Endothelial cell of umbilical vein (primary cell): ENCODE measurements around the gene CCNG2. TPM values are rescaled to one million over a fixed set of nuclear protein-coding genes. Genes with fewer than 3 reads are reported as not detected.

Experiments used
- BruUV-seq: library from RNA; stranded (reverse); fragments of 400-500 nt; replicated peaks from 2 replicates; lab custom pipeline; 2021; lab: Mats Ljungman, UMichigan
- CTCF ChIA-PET: fragments of 300-600, 350-600 bp; sonication (Branson Sonifier 250); formaldehyde crosslinking; loops from one replicate; lab custom pipeline; 2021; ENCODE audit warnings: antibody characterized with exemption, inconsistent platforms; lab: Charles Lee
- POLR2A ChIA-PET: fragments of 300-600, 350-600 bp; sonication (Branson Sonifier 250); formaldehyde crosslinking; loops from one replicate; lab custom pipeline; 2021; ENCODE audit warnings: antibody characterized with exemption, inconsistent platforms; lab: Charles Lee
- DNase-seq: peaks from one replicate; pipeline ENCODE4 v3.0.0-alpha.2; 2011; ENCODE audit warnings: low read depth, low spot score
- FAIRE-seq: peaks from 2 replicates; lab custom pipeline; 2011; peaks lifted over from hg19 to GRCh38; lab: Jason Lieb, UNC
- H2AFZ ChIP-seq: 2 replicates; pipeline ENCODE4 v1.6.0; 2012; ENCODE audit warnings: low read depth, low read length, control low read depth, inconsistent platforms
- H3K27ac ChIP-seq: 2 replicates; pipeline ENCODE4 v1.5.1; 2011; ENCODE audit warnings: low read depth, mild to moderate bottlenecking, control low read depth, low read length, moderate library complexity; ENCODE audit not compliant: insufficient read depth
- H3K27me3 ChIP-seq, 2 experiments: 2 replicates each; pipeline versions ENCODE4 v1.6.0 to v1.6.1; 2011; ENCODE audit warnings: low read length in 2 of 2, mixed read lengths in 1 of 2; ENCODE audit not compliant: control insufficient read depth in 2 of 2, insufficient read depth in 2 of 2
- H3K36me3 ChIP-seq, 2 experiments: 2 replicates in 1 of 2; 3 replicates in 1 of 2; pipeline ENCODE4 v1.5.1; 2011; ENCODE audit warnings: low read length in 2 of 2, mild to moderate bottlenecking in 1 of 2, moderate library complexity in 1 of 2; ENCODE audit not compliant: control insufficient read depth in 2 of 2, insufficient read depth in 2 of 2; ENCODE audit errors: extremely low read depth in 1 of 2
- H3K4me1 ChIP-seq: 3 replicates; pipeline ENCODE4 v1.5.1; 2011; ENCODE audit warnings: mild to moderate bottlenecking, low read length; ENCODE audit not compliant: control insufficient read depth, insufficient read depth; ENCODE audit errors: extremely low read depth
- H3K4me2 ChIP-seq: 2 replicates; pipeline ENCODE4 v1.6.1; 2011; ENCODE audit warnings: low read length, control low read depth, mixed read lengths; ENCODE audit not compliant: insufficient read depth
- H3K4me3 ChIP-seq, 3 experiments: fragments of 200-600 bp in 1 of 3; sonication (generic), shearing (Covaris generic) in 1 of 3; replicated peaks in 1 of 3; 2 replicates each; pipeline ENCODE4 v1.5.1; 2011 to 2016; ENCODE audit warnings: control low read depth in 3 of 3, low read length in 3 of 3, mild to moderate bottlenecking in 2 of 3, inconsistent platforms in 1 of 3, low read depth in 1 of 3, moderate library complexity in 1 of 3; ENCODE audit not compliant: insufficient read depth in 1 of 3
- H3K79me2 ChIP-seq: 2 replicates; pipeline ENCODE4 v1.6.0; 2012; ENCODE audit warnings: low read length, inconsistent platforms; ENCODE audit not compliant: control insufficient read depth, insufficient read depth
- H3K9ac ChIP-seq: replicated peaks from 2 replicates; pipeline ENCODE3; 2011; ENCODE audit warnings: low read length, control low read depth; ENCODE audit not compliant: insufficient read depth; ENCODE audit errors: extremely low read depth
- H3K9me1 ChIP-seq: replicated peaks from 3 replicates; pipeline ENCODE4 v1.6.0; 2011; ENCODE audit warnings: mild to moderate bottlenecking, low read length; ENCODE audit not compliant: control insufficient read depth, insufficient read depth; ENCODE audit errors: extremely low read depth
- H3K9me3 ChIP-seq: replicated peaks from 2 replicates; pipeline ENCODE4 v1.5.1; 2012; ENCODE audit warnings: low read length, inconsistent platforms; ENCODE audit not compliant: control insufficient read depth, insufficient read depth
- H4K20me1 ChIP-seq: replicated peaks from 2 replicates; pipeline ENCODE3; 2011; ENCODE audit warnings: mild to moderate bottlenecking, low read length; ENCODE audit not compliant: control insufficient read depth, insufficient read depth; ENCODE audit errors: extremely low read depth
- CTCF ChIP-seq, 2 donors: IDR thresholded peaks; 1 replicate in 1 of 2; 2 replicates in 1 of 2; pipeline ENCODE4 v1.5.1; 2011; ENCODE audit warnings: low read length in 2 of 2, mild to moderate bottlenecking in 2 of 2, moderate library complexity in 2 of 2, control low read depth in 1 of 2, inconsistent platforms in 1 of 2, low read depth in 1 of 2; ENCODE audit not compliant: insufficient read depth in 1 of 2; ENCODE audit errors: extremely low read depth in 1 of 2
- EZH2 ChIP-seq: IDR thresholded peaks from 2 replicates; pipeline ENCODE4 v1.6.1; 2012; ENCODE audit warnings: borderline replicate concordance, low read depth, mild to moderate bottlenecking, moderate library complexity, low read length, inconsistent platforms; ENCODE audit not compliant: severe bottlenecking
- FOS ChIP-seq: IDR thresholded peaks from 2 replicates; pipeline ENCODE4 v1.6.1; 2011; ENCODE audit warnings: mild to moderate bottlenecking, low read length, moderate library complexity, borderline replicate concordance; ENCODE audit not compliant: insufficient read depth
- GATA2 ChIP-seq: IDR thresholded peaks from 2 replicates; pipeline ENCODE4 v1.7.0; 2011; ENCODE audit warnings: low read depth, mild to moderate bottlenecking, moderate library complexity, mixed read lengths, low read length; ENCODE audit not compliant: insufficient read length, insufficient read depth
- JUN ChIP-seq: IDR thresholded peaks from 2 replicates; pipeline ENCODE4 v1.6.1; 2011; ENCODE audit warnings: borderline replicate concordance, low read depth; ENCODE audit not compliant: insufficient read length, insufficient read depth
- MAX ChIP-seq: IDR thresholded peaks from 2 replicates; pipeline ENCODE4 v1.6.1; 2011; ENCODE audit not compliant: insufficient read depth, insufficient read length
- MYC ChIP-seq: IDR thresholded peaks from one replicate; pipeline ENCODE4 v1.6.1; 2011; ENCODE audit warnings: mild to moderate bottlenecking, low read depth, low read length
- POLR2A ChIP-seq: IDR thresholded peaks from 2 replicates; pipeline ENCODE4 v1.6.1; 2012; ENCODE audit warnings: low read depth, mild to moderate bottlenecking, control low read depth, low read length
- POLR2AphosphoS5 ChIP-seq: IDR thresholded peaks from 2 replicates; pipeline ENCODE4 v1.6.1; 2012; ENCODE audit warnings: low read depth, mild to moderate bottlenecking, control low read depth, low read length, moderate library complexity; ENCODE audit not compliant: insufficient read depth
- dilution Hi-C: fragments of 300-500 bp; cut with MboI; formaldehyde crosslinking; loops from one replicate; pipeline ENCODE4 v1.15.0; 2019; ENCODE audit warnings: low sequenced_read_pairs; ENCODE audit not compliant: extremely low pct_ligation_motif_present
- intact Hi-C: fragments of 100-400 bp; cut with micrococcal nuclease; formaldehyde crosslinking; loops from one replicate; pipeline ENCODE4 v1.10.0; 2022
- polyA plus RNA-seq, 4 experiments: library from polyadenylated mRNA; depleted of rRNA in 3 of 4; stranded (reverse) in 3 of 4; unstranded in 1 of 4; fragments of >200 nt; gene quantifications; 2 replicates each; pipeline versions ENCODE4 v1.2.1 to v1.2.3, GENCODE V29; 2011 to 2012; ENCODE audit warnings: missing spikeins in 1 of 4
- total RNA-seq: library from RNA; stranded (reverse); gene quantifications from 2 replicates; pipeline ENCODE4 v1.2.3, GENCODE V29; 2021

CCNG2 gene
- total and polyA plus RNA-seq, 2 donors (not counting 3 experiments of a cell fraction or from before 2014, with no cell fraction given), result 7.9 to 28.3 TPM

- ChIA-PET CTCF (interaction anchor here (0.8 to 2.3 kb wide), 5 partner anchors 10 to 141 kb away, joined by 3 to 30 read pairs (median 3); no protein-coding TSS in a partner anchor), POLR2A (no interaction called here)
- Histone ChIP-seq H3K27ac (no peak overlapping the region), H3K9ac (no peak overlapping the region), H3K4me2 (no peak overlapping the region), H3K9me1 (no peaks in the 10 kb centered on the region), H3K9me3 (no peaks in the 10 kb centered on the region), H3K36me3 (no peaks in the 10 kb centered on the region), H3K4me1 (no peaks in the 10 kb centered on the region), H3K4me3 (no peak overlapping the region), H3K79me2 (no peaks in the 10 kb centered on the region), H2AFZ (no peak overlapping the region), H4K20me1 (no peaks in the 10 kb centered on the region), H3K27me3 (peaks cover 35 to 46% of the 10 kb centered on the region in 2 experiments)
- dilution Hi-C loops, result no loop called here
- intact Hi-C loops, result no loop called here
- BruUV-seq, result no TSS peak
- no peak for FAIRE-seq
- no peak for DNase-seq
- no peak for TF ChIP-seq JUN
- TF ChIP-seq POLR2AphosphoS5, result no peak
- no peak for TF ChIP-seq POLR2A
- no peak for TF ChIP-seq FOS
- TF ChIP-seq CTCF (IDR thresholded peaks at IDR 0.05; ENCODE audit: extremely low read depth in 1 of 2, insufficient read depth in 1 of 2, low read depth in 1 of 2, low read length in 2 of 2), result no peak
These were observed 36.6 kb downstream of the CCNG2 start for GRCh38 chr4:77193511-77194102.

- no peak overlapping the region for H3K9ac ChIP-seq
- H3K4me3 ChIP-seq, result no peak overlapping the region
- ChIA-PET POLR2A (no interaction called here), CTCF (interaction anchor here (0.8 to 2.3 kb wide), 4 partner anchors 9 to 142 kb away, joined by 3 to 30 read pairs (median 4); no protein-coding TSS in a partner anchor)
- H4K20me1 ChIP-seq, result no peaks in the 10 kb centered on the region
- peaks cover 38 to 48% of the 10 kb centered on the region in 2 experiments for H3K27me3 ChIP-seq
- DNase-seq (no peak), FAIRE-seq (no peak)
- intact Hi-C loops (no loop called here), dilution Hi-C loops (no loop called here)
- H2AFZ ChIP-seq, result no peak overlapping the region
- no peaks in the 10 kb centered on the region for H3K9me1 ChIP-seq
- no peaks in the 10 kb centered on the region for H3K36me3 ChIP-seq
- H3K4me2 ChIP-seq, result no peak overlapping the region
- no TSS peak for BruUV-seq
- TF ChIP-seq FOS, result no peak
- TF ChIP-seq POLR2AphosphoS5, result no peak
- no peak for TF ChIP-seq JUN
- no peak for TF ChIP-seq MAX
- no peak for TF ChIP-seq EZH2
- no peak for TF ChIP-seq MYC
- TF ChIP-seq POLR2A, result no peak
- no peak for TF ChIP-seq GATA2
- no peak for TF ChIP-seq CTCF (IDR thresholded peaks at IDR 0.05; ENCODE audit: extremely low read depth in 1 of 2, insufficient read depth in 1 of 2, low read depth in 1 of 2, low read length in 2 of 2)
- no peak overlapping the region for H3K27ac ChIP-seq
- no peaks in the 10 kb centered on the region for H3K9me3 ChIP-seq
- no peaks in the 10 kb centered on the region for H3K4me1 ChIP-seq
- H3K79me2 ChIP-seq, result no peaks in the 10 kb centered on the region
These were observed 37.4 kb downstream of the CCNG2 start for GRCh38 chr4:77194366-77194765.
